HG03064 (cell line): Measurements from ENCODE around the gene PLSCR3.
A peak's percentile ranks its signal among the peaks of the same experiment; 100 is the strongest.

ENCODE experiments used
- ATAC-seq: cut with Tn5 transposase; IDR thresholded peaks from one replicate; pipeline ENCODE4 v1.9.1; 2021; ENCODE audit warnings: low read depth; ENCODE audit not compliant: unreplicated experiment

The PLSCR3 gene

DNA sequence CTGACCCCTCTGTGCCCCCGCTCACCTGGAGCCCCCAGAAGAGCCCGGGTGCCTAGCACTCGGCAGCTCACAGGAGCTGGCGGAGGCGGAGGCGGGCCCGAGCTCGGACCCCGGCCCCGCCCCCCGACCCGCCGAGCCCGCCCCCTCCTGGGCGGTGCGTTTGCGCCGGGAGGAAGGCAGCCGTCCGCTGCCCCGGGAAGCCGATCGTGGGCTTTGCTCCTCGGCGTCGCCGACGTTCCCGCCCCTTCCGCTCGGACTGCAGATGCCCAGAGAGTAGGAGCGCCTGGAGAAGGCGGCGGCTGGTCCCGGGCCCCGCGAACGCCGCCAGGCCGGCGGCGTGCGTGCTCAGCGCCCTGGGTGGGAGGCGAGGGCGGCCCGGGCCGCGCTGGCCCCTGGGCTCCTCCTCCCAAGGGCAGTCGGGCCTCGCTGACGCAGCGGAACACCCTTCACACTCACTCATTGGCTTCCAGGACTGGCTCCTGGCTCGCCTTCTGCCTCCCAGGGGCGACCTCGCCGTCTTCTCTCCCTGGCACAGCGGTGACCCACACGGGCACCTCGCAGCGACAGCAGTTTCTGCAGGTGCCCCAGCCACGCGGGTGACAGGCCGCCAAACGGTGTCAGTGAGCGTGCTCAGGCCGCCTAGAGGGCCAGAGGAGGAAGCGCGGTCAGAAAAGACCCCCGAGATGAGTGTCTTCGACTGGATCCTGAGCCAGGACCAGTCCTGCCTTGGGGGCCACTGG is at the start of gene PLSCR3:
TSS of gene PLSCR3 (minus strand) at position 74 of the 740 bp plus-strand sequence. CDS start 415 bp downstream, outside the sequence.
- ATAC-seq, result peak; percentile 66

DNA sequence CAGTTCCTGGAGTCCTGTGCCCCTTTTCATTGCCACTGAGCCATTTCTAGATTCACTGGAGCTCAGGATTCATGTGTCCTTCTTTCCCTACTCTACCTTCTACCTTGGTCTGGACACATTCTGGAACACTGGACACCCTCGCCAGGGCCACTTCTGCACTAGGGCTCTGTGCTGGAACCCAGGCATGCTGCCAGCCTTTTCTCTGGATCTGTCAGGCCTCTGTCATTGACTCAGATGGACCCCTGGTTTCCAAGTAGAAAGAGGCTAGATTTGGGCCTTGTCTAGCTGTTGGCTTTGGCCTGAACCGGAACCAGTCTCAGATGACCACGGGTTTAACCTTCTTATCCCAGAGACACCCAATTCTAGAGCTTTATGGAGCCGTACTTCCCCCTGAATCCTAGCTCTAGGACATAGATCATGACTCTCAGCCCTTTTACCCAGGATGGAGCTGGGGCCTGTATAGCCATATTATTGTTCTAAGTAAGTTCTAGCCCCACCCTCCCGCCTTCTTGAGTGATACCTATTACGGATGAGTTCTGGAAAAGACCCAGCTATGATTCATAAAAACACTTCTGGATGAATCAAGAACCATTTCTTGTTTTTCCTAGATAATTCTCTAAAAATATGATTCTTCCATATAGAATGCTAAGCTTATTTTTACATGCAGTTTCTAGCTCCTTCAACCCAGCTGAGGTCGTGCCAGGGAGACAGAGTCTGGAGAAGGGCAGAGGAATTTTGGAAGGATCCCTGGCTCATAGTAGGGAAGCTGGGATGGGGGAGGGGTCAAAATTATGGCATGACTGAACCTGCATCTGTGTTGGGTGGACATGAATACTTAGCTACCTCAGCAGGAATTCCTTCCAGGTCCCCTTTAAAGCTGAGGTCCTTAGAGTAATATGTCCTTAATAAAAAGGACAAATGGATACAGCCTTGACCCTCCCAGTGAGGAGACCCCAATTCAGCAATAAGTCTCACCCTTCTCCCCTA is 49.5 kb upstream of the PLSCR3 start:
- ATAC-seq, result no peak

DNA sequence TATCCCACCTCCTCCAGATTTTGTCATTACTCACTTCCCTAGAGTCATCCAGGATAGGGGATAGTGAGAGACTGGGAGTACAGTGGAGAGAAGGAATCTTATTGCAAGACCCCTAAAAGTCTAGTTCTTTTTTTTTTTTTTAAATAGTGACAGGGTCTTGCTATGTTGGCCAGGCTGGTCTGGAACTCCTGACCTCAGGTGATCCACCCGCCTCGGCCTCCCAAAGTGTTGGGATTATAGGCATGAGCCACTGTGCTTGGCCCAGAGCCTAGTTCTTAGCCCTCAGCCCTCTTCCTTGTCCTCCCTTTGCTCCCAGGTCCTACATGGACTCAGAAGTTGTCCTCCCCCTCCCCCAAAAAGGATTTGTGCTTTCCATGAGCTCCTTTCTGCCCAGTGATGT is 47.8 kb upstream of the PLSCR3 start:
- no peak for ATAC-seq

DNA sequence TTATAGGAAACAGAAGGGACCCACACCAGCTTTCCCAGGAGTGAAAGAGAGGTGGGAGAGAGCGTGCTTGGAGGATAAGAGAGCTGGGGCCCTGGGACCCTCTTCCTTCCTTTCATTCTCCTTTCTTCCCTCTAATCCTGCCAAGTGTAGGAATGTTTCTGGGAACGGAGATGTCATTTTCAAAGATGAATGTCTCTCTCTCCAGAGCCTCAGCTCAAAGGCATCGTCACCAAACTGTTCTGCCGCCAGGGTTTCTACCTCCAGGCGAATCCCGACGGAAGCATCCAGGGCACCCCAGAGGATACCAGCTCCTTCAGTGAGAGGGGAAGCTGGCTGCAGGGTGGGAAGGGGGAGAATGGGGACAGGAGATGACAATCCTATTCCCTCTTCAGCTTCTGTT is 46.9 kb upstream of the PLSCR3 start:
- no peak for ATAC-seq

DNA sequence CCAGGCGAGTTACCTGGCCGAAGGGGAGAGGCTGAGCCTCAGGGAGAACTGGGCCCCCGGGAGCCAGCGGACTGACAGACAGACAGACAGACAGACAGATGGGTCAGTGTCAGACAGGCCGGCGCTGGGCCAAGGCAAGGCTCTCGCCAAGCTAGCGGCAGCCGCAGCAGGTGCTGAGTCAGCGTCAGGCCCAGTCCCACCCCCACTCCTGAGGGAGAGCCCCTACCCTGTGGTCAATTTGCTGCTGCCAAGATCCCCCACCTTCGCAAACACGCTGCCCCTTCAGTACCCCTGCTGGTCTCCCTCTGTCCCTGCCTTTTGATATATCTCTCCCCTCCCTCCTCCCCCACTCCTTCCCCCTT is 46.5 kb upstream of the PLSCR3 start:
- ATAC-seq, result no peak

DNA sequence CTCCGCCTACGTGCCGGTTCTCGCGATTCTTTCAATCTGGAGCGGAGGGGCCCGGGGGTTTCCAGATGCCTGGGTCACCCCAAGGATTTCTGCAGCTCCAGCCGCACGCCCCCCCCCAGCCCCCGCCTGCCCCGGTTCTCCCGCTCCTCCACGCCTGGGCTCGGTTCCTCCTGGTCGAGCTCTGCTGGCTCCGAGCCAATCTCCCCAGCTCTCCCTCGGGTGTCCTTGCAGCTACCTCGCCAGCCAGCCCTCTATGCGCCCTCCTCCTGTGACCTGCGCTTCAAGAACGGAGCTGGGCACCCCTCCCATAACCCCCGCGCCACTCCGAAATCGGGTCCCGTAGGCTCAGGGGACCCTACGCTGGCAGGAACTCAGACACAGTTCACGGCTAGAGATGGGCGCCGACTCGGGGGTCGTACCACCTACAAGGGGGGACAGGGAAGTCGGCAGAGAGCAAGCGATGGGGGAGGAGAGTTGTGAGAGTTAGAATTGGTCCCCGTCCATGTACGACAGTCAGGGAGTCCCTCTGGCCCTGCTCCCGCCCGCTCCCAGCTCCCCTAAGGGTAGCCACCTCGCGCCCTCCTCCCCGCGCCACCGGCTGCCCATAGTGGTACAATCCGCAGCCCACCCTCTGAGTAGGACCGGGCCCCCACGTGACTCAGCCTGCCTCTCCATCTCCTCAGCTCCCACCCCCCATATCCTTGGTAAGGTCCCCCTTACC is 45.9 kb upstream of the PLSCR3 start:
- ATAC-seq, result no peak

DNA sequence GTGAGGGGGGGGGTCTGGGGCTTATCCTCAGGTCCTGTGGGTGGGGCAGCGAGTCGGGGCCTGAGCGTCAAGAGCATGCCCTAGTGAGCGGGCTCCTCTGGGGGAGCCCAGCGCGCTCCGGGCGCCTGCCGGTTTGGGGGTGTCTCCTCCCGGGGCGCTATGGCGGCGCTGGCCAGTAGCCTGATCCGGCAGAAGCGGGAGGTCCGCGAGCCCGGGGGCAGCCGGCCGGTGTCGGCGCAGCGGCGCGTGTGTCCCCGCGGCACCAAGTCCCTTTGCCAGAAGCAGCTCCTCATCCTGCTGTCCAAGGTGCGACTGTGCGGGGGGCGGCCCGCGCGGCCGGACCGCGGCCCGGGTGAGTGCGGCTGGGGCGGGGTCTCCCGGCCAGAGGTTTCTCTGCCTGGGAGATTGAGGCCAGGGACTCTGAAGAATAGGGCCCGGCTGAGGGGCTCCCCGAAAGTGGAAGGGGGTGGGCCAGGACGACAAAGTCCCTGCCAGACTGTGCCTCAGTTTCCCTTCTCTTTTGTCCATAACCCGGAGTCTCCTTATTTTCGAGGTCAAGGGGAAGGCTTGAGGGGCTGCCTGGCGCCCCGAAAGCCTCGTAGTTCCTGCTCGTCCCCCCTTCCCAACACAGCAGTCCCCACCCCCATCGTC is 45.3 kb upstream of the PLSCR3 start, which contains the start of gene FGF11:
TSS of gene FGF11 (plus strand) at position 51 of the 651 bp plus-strand sequence. CDS start at position 160, 109 bp downstream.
- no peak for ATAC-seq

DNA sequence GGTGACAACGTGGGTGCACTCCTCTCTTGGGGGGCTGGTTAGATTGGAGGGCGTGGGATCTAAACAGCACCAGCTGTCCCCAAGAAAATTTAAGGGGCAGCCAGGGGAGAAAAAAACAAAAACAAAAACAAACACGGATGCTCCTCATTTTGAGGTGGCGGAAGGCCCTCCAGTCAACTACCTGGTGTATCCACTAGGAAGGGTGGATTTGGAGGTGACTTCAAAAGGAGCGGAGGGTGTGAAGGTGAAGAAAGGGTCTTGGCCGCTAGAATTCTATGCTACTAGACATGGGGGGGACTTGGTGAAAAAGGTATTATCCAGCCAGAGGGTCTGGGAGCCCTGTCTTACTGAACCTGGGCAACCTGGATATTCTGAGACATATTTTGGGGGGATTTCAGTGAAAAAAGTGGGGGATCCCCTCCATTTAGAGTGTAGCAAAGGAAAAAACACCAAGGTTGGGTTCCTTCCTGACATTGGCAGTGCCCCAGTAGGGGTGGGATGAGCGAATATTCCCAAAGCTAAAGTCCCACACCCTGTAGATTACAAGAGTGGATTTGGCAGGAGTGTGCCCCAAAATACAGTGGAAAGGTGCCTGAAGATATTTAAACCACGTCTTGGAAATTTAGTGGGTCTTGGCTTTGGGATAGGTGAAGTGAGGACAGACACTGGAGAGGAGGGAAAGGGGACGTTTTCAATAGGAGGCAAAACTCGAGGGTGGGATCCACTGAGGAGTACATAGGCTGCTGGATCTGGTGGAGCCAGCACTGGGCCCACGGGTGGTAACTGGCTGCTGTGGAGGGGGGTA is 44.5 kb upstream of the PLSCR3 start:
- no peak for ATAC-seq

DNA sequence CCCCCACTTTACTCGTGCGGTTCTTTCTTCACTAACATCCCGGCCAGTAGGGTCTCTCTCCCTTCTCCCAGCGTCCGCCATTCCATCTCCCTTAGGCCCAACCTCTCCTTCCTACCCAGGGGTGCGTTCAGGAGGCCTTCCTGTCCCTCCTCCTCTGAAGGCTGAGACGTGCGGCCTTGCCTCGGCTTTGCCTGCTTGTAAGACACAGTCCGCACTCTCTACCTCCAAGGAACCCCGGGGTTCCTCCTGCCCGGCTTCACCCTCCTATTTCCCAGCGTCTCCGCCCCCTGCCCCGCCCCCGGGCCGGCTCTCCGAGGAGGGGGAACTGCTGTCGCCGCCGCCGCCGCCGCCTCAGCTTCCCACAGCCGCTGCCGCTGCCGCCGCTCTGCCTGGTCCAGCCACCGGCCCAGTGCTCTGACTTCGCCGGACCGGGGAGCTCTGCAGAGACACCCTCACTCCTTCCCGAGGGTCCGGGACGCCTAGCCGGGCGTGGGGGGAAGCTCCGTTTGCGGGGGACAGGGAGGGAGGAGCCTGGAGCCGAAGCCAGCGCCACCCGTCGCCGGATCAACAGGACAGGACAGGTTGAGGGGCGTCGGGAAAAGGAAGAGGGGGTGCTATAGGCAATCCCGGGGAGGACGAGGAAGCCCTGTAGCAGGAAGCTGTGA is 43.8 kb upstream of the PLSCR3 start:
- ATAC-seq, result no peak

DNA sequence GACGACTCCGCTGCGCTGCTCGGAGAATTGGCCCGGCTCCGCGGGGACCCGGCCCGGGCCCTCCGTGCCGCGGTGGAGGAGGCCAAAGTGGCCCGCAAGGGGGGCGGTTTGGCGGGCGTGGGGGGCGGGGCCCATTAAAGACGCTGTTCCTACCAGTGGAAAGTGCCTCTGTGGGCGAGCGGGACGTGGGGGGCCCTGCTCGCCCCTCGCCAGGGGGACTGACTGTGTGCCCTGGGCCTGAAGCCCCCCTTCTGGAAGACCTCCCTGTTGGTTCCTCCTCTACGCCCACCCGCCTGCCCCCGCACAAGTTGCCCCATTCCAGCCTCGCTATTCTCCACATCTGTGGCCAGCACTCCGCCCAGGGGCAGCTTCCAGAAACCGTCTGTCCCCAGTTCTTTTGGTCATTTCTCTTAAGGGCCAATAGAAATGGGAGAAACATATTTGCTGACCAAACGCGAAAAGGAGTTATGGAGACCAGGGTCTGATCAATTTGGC is 43.1 kb upstream of the PLSCR3 start:
- no peak for ATAC-seq

DNA sequence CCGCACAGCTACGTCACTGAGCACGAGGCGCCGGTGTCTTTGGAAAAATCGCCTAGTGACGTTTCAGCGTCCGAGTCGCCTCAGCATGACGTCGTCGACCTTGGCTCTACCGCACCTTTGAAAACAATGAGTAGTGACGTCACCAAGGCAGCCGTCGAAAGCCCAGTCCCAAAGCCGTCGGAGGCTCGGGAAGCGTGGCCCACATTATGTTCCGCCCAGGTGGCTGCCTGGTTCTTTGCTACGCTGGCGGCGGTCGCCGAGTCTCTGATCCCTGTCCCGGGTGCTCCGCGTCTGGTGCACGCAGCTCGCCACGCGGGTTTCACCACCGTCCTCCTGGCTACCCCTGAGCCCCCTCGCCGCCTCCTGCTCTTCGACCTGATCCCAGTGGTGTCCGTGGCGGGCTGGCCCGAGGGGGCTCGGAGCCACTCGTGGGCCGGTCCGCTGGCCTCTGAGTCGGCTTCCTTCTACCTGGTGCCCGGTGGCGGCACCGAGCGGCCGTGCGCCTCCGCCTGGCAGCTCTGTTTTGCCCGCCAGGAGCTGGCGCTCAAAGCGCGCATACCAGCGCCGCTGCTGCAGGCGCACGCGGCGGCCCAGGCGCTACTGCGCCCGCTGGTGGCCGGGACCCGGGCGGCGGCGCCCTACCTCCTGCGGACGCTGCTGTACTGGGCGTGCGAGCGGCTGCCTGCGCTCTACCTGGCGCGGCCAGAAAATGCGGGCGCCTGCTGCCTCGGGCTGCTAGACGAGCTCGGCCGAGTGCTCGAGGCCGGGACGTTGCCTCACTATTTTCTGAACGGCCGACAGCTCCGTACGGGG is 42.4 kb upstream of the PLSCR3 start:
- ATAC-seq, result no peak

DNA sequence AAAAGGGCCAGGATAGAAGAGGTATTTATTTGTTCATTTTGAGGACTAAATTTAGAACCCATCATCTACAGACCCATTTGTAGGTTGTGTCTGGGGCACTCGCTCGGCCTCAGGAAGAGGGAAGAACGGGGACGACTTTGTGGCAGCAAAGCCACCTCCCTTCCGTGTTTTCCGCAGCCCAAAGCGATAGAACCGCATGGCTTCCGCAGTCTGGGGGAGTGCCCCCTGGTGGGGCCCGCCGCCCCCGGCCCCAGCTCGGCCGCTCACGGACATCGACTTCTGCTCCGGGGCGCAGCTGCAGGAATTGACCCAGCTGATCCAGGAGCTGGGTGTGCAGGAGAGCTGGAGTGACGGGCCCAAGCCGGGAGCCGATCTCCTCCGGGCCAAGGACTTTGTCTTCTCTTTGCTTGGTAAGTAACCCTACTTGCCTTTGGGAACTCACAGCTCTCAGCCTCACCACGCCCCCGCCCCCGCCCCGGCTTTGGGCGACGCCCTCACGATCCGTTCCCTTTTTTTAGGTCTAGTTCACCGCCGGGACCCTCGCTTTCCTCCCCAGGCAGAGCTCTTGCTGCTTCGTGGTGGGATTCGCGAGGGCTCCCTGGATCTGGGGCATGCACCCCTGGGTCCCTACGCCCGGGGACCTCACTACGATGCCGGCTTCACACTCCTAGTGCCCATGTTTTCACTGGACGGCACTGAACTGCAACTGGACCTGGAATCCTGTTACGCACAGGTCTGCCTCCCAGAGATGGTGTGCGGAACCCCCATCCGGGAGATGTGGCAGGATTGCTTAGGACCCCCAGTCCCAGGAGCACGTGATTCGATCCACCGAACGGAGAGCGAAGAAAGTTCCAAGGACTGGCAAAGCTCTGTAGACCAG is 41.6 kb upstream of the PLSCR3 start:
- ATAC-seq, result peak; percentile 9

DNA sequence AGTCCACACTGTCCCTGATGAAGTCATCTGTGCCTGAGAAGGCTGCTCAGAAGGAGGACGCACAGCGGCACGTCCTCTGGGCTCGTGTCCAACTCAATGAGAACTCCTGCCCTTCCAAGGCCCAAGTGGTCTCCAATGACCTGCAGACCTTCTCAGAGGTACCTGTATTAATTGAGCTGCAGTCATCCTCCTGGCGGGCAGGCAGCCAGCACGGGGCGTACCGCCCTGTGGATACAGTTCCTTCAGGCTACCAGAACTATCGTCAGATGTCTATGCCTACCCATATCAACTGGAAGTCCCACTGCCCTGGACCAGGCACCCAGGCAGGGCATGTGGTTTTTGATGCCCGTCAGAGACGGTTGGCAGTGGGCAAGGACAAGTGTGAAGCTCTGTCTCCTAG is 38.0 kb upstream of the PLSCR3 start:
- ATAC-seq, result no peak

DNA sequence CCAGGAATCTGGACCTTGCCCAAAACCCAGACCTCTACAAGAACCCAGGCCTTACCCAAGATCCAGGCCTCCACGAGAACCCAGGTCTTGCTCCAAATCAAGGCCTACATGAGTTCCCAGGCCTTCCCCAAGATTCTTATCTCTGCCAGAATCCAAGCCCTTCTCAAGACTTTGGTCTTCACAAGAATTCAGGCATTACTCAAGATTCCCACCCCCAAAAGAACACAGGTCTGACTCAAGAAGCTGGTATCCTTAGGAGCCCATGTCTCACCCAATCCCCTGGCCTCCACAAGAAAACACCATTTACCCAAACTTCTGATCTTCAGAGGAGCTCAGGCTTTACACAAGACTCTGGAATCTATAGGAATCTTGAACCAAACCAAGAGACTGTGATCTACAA is 36.9 kb upstream of the PLSCR3 start:
- ATAC-seq, result no peak

DNA sequence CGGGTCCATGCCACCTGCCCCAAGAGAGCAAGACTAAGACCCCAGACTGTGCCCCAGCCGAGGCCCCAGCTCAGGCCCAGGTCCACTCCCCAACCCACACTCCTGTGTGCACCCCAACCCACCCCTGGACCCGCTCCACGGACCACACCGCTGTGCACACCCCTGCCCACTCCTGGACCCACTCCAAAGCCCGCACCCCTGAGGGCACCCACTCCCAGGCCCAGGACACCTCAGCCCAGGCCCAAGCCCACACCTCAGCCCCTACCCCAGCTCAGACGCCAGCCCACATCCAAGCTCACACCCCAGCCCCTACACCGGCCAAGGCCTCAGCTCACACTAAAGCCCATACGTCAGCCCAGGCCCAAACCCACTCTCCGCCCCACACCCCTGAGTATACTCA is 35.4 kb upstream of the PLSCR3 start:
- no peak for ATAC-seq

DNA sequence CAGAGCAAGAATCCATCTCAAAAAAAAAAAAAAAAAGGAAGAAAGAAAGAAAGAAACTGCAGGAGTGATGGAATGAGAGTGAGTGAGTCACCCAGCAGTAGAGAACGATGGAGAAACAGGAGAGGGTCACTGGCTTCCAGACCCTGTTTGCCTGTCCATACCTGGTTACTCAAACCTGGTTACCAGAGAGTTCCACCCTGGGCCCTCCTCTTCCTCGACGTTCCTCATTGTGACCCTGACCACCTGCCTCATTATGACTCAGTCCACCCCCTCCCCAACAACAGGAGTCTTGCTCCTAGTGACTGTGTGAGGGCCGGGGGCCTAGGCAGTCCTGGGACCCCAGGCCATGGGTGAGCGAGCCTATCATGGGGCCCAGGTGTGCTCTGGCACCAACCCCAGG is 34.2 kb upstream of the PLSCR3 start, which contains the start of gene SPEM3:
TSS of gene SPEM3 (plus strand) at position 301 of the 400 bp plus-strand sequence. CDS start at position 347, 46 bp downstream.
- no peak for ATAC-seq

DNA sequence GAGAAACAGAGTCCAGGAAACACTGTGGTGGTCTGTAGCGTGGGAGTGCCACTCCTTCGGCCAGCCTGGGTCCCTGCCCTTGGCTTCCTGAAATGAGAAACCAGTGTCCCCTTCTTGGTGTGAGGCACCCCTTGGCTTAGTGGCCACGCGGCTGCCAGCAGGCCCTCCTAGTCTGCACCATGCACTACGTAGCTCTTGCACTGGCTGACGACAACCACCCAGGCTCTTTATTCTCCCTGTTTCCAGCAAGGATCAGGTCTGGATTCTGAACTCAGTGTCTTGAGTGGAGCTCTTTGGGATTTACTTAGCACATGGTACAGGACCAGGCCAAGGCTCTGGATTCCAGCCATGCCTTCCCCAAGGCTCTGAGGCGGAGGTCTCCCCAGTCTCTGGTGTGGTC is 33.2 kb upstream of the PLSCR3 start:
- no peak for ATAC-seq
